Left ventricle myocardium inferior (tissue), 1 donor: Measurements from ENCODE around the gene SUGCT. TPM values are rescaled to one million over a fixed set of nuclear protein-coding genes. Genes with fewer than 3 reads are reported as not detected.

Experiments
- DNase-seq: peaks from one replicate; pipeline ENCODE4 v3.0.0-alpha.2; 2020
- H3K27ac ChIP-seq: fragments of 200-600 bp; replicated peaks from 2 replicates; pipeline ENCODE4 v1.8.0; 2021
- H3K27me3 ChIP-seq: fragments of 200-600 bp; 2 replicates; pipeline ENCODE4 v1.8.0; 2021; ENCODE audit warnings: low read depth
- H3K36me3 ChIP-seq: fragments of 200-600 bp; 2 replicates; pipeline ENCODE4 v1.8.0; 2021
- H3K4me1 ChIP-seq: fragments of 200-600 bp; 2 replicates; pipeline ENCODE4 v1.8.0; 2021
- H3K4me3 ChIP-seq: fragments of 200-600 bp; 2 replicates; pipeline ENCODE4 v1.8.0; 2021; ENCODE audit warnings: mild to moderate bottlenecking, moderate library complexity
- H3K9me3 ChIP-seq: fragments of 200-600 bp; replicated peaks from 2 replicates; pipeline ENCODE4 v1.8.0; 2021
- CTCF ChIP-seq: fragments of 200-600 bp; IDR thresholded peaks from 2 replicates; pipeline ENCODE4 v1.8.0; 2021; ENCODE audit warnings: antibody characterized with exemption, mild to moderate bottlenecking, borderline replicate concordance
- intact Hi-C: fragments of 100-400 bp; cut with micrococcal nuclease; formaldehyde crosslinking; loops from one replicate; pipeline ENCODE4 v1.11.0; 2022
- total RNA-seq: library from RNA; stranded (reverse); fragmentation: NEBNext Ultra II Directional; extraction: Animal tissue kit (Norgen Biotek cat#: 25700); gene quantifications from one replicate; pipeline ENCODE4 v1.2.1, GENCODE V29; 2021
- donor health status: DM: no; HTN: yes; CAD: no; lungs with severe emphysema.

Gene SUGCT
- total RNA-seq, 1 donor from 2014 or later, result 5.0 TPM

GRCh38 chr7:40182452-40182851 lies 47.6 kb downstream of the SUGCT start:
- Histone ChIP-seq H3K4me3 (no peak overlapping the region), H3K27me3 (no peaks in the 10 kb centered on the region), H3K36me3 (no peaks in the 10 kb centered on the region), H3K27ac (no peak overlapping the region), H3K4me1 (no peaks in the 10 kb centered on the region), H3K9me3 (no peaks in the 10 kb centered on the region)
- no peak for DNase-seq
- no peak for TF ChIP-seq CTCF
- intact Hi-C loops, result no loop called here

GRCh38 chr7:40186586-40186985 lies 51.8 kb downstream of the SUGCT start:
- no peaks in the 10 kb centered on the region for H3K9me3 ChIP-seq
- no peaks in the 10 kb centered on the region for H3K4me1 ChIP-seq
- TF ChIP-seq CTCF, result no peak
- H3K27me3 ChIP-seq, result no peaks in the 10 kb centered on the region
- no peak overlapping the region for H3K27ac ChIP-seq
- intact Hi-C loops, result no loop called here
- H3K4me3 ChIP-seq, result no peak overlapping the region
- no peak for DNase-seq
- H3K36me3 ChIP-seq, result no peaks in the 10 kb centered on the region

- H3K27ac ChIP-seq, result no peak overlapping the region
- intact Hi-C loops, result no loop called here
- DNase-seq, result no peak
- H3K4me3 ChIP-seq, result no peak overlapping the region
- H3K9me3 ChIP-seq, result no peaks in the 10 kb centered on the region
- H3K4me1 ChIP-seq, result no peaks in the 10 kb centered on the region
- H3K27me3 ChIP-seq, result no peaks in the 10 kb centered on the region
- no peaks in the 10 kb centered on the region for H3K36me3 ChIP-seq
- TF ChIP-seq CTCF, result no peak
Measured at GRCh38 chr7:40192036-40192435, 57.2 kb downstream of the SUGCT start.

- intact Hi-C loops, result no loop called here
- no peak overlapping the region for H3K4me3 ChIP-seq
- H3K36me3 ChIP-seq, result no peaks in the 10 kb centered on the region
- no peaks in the 10 kb centered on the region for H3K4me1 ChIP-seq
- TF ChIP-seq CTCF, result no peak
- H3K27me3 ChIP-seq, result no peaks in the 10 kb centered on the region
- H3K9me3 ChIP-seq, result no peaks in the 10 kb centered on the region
- DNase-seq, result no peak
- no peak overlapping the region for H3K27ac ChIP-seq
Measured at GRCh38 chr7:40194745-40195144, 59.9 kb downstream of the SUGCT start.

DNA sequence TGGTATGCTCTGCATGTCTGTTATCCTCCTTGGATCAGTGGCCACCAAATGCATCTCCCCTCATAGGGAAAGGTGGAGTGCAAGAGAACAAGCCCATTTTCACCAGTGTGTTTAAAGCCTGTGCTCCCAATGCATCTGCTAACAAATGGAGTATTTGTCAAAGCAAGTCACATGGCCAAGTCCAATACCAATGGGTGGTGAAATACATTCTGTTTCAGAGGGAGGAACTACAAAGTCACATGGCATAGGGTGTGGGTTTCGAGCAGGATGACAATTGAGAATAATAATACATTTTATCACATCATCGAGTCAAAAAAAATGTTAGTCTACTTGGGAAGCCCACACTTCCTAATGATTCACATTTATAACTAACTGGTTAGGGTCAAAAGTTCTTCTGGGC lies 62.7 kb downstream of the SUGCT start:
- Histone ChIP-seq H3K27ac (no peak overlapping the region), H3K4me1 (peaks cover 4% of the 10 kb centered on the region), H3K4me3 (no peak overlapping the region), H3K9me3 (no peaks in the 10 kb centered on the region), H3K36me3 (no peaks in the 10 kb centered on the region), H3K27me3 (no peaks in the 10 kb centered on the region)
- no peak for DNase-seq
- intact Hi-C loops, result no loop called here
- no peak for TF ChIP-seq CTCF
